Endothelial cell of hepatic sinusoid (primary cell): ENCODE measurements around the gene FBRSL1.
"Not testable (repeated sequence)": the region's sequence is repeated elsewhere in the genome, so short reads cannot be mapped to it uniquely, and the experiment has no call there.

Experiments used
- in situ Hi-C: cut with HindIII; loops from 2 replicates; pipeline ENCODE4 v1.10.0; 2017; ENCODE audit warnings: low sequenced_read_pairs

Gene FBRSL1

GRCh38 chr12:132467511-132467910 is 22.4 kb upstream of the FBRSL1 start:
- in situ Hi-C loops = no loop called here

- in situ Hi-C loops = no loop called here
Observed at GRCh38 chr12:132469423-132469822, 20.5 kb upstream of the FBRSL1 start.

GRCh38 chr12:132470397-132470796 is 19.6 kb upstream of the FBRSL1 start:
- in situ Hi-C loops = no loop called here

- in situ Hi-C loops = no loop called here
Observed at GRCh38 chr12:132471011-132471857, 18.7 kb upstream of the FBRSL1 start.

- in situ Hi-C loops = no loop called here
Observed at GRCh38 chr12:132471858-132472255, 18.1 kb upstream of the FBRSL1 start.

- in situ Hi-C loops = no loop called here
Observed at GRCh38 chr12:132472386-132472785, 17.6 kb upstream of the FBRSL1 start.

- in situ Hi-C loops = no loop called here
Observed at GRCh38 chr12:132474237-132474741, 15.7 kb upstream of the FBRSL1 start.

- in situ Hi-C loops = not testable (repeated sequence)
Observed at GRCh38 chr12:132474799-132475303, 15.1 kb upstream of the FBRSL1 start.

- in situ Hi-C loops = no loop called here
Observed at GRCh38 chr12:132475304-132476037, 14.5 kb upstream of the FBRSL1 start.

- in situ Hi-C loops = no loop called here
Observed at GRCh38 chr12:132476038-132476414, 13.9 kb upstream of the FBRSL1 start.

- in situ Hi-C loops = no loop called here
Observed at GRCh38 chr12:132476421-132476820, 13.5 kb upstream of the FBRSL1 start.

- in situ Hi-C loops = no loop called here
Observed at GRCh38 chr12:132477017-132477702, 12.8 kb upstream of the FBRSL1 start.

GRCh38 chr12:132477703-132478432 is 12.1 kb upstream of the FBRSL1 start:
- in situ Hi-C loops = no loop called here

GRCh38 chr12:132478433-132478803 is 11.5 kb upstream of the FBRSL1 start:
- in situ Hi-C loops = no loop called here

- in situ Hi-C loops = no loop called here
Observed at GRCh38 chr12:132478845-132479244, 11.1 kb upstream of the FBRSL1 start.

- in situ Hi-C loops = no loop called here
Observed at GRCh38 chr12:132479291-132479690, 10.7 kb upstream of the FBRSL1 start.

- in situ Hi-C loops = no loop called here
Observed at GRCh38 chr12:132479938-132480622, 9.9 kb upstream of the FBRSL1 start.

- in situ Hi-C loops = no loop called here
Observed at GRCh38 chr12:132480623-132481132, 9.3 kb upstream of the FBRSL1 start.

- in situ Hi-C loops = no loop called here
Observed at GRCh38 chr12:132481345-132481744, 8.6 kb upstream of the FBRSL1 start.
